ENCODE data around the gene ELOVL1.

DNA sequence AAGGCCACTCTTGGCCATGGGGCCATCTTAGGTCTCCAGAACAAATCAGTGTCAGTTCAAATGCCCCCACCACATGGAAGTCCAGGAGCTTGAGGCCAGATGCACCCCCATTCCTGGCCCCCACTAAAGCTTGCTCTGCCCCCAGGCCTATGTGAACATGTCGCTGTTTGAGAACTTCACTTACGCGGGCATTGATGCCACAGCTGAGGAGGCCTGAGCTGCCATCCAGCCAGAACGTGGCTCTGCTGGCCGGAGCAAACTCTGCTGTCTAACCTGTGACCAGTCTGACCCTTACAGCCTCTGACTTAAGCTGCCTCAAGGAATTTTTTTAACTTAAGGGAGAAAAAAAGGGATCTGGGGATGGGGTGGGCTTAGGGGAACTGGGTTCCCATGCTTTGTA lies 45.3 kb downstream of the ELOVL1 start:
- TF ChIP-seq, protein P1, sequence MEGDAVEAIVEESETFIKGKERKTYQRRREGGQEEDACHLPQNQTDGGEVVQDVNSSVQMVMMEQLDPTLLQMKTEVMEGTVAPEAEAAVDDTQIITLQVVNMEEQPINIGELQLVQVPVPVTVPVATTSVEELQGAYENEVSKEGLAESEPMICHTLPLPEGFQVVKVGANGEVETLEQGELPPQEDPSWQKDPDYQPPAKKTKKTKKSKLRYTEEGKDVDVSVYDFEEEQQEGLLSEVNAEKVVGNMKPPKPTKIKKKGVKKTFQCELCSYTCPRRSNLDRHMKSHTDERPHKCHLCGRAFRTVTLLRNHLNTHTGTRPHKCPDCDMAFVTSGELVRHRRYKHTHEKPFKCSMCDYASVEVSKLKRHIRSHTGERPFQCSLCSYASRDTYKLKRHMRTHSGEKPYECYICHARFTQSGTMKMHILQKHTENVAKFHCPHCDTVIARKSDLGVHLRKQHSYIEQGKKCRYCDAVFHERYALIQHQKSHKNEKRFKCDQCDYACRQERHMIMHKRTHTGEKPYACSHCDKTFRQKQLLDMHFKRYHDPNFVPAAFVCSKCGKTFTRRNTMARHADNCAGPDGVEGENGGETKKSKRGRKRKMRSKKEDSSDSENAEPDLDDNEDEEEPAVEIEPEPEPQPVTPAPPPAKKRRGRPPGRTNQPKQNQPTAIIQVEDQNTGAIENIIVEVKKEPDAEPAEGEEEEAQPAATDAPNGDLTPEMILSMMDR (IDR thresholded peaks at IDR 0.05; ENCODE audit: insufficient read depth, low read length), result no peak
- TF ChIP-seq POLR2AphosphoS5 (IDR thresholded peaks at IDR 0.05; ENCODE audit: low read depth) (no peak), REST (IDR thresholded peaks at IDR 0.05; ENCODE audit: insufficient replicate concordance, low read depth) (no peak)
